Stimulated activated CD4-positive, alpha-beta T cell treated with anti-CD3 and anti-CD28 coated beads, Interleukin-15, amount 100 ng/mL, for 1 hour (primary cell): ENCODE results near the gene RBM33.
"Not testable (repeated sequence)": the region's sequence is repeated elsewhere in the genome, so short reads cannot be mapped to it uniquely, and the experiment has no call there.

Experiments
- DNase-seq, 2 donors: peaks; one replicate each; pipeline ENCODE4 v3.0.0-alpha.2; 2020; ENCODE audit warnings: low read depth in 1 of 2, low spot score in 1 of 2

RBM33 gene

GRCh38 chr7:155644178-155644970 is at the start of gene RBM33:
Gene RBM33, plus strand, starts transcription at chr7:155644661. Its CDS starts 216 bp downstream, at chr7:155644877.
- DNase-seq: peak; percentile 58 to 74

GRCh38 chr7:155594961-155595366 is 49.5 kb upstream of the RBM33 start:
- no peak for DNase-seq

- no peak for DNase-seq
Measured at GRCh38 chr7:155597753-155598140, 46.7 kb upstream of the RBM33 start.

- peak; percentile 55 to 83 for DNase-seq
Measured at GRCh38 chr7:155598810-155599210, 45.7 kb upstream of the RBM33 start.

- DNase-seq: no peak
Measured at GRCh38 chr7:155602156-155602555, 42.3 kb upstream of the RBM33 start.

- DNase-seq: no peak
Measured at GRCh38 chr7:155602750-155603149, 41.7 kb upstream of the RBM33 start.

- no peak for DNase-seq
Measured at GRCh38 chr7:155603205-155603857, 41.1 kb upstream of the RBM33 start.

GRCh38 chr7:155603858-155604503 is 40.5 kb upstream of the RBM33 start:
- DNase-seq: no peak

- DNase-seq: no peak
Measured at GRCh38 chr7:155604504-155604997, 39.9 kb upstream of the RBM33 start.

- DNase-seq: no peak
Measured at GRCh38 chr7:155609185-155609584, 35.3 kb upstream of the RBM33 start.

GRCh38 chr7:155610633-155611193 is 33.7 kb upstream of the RBM33 start:
- DNase-seq: no peak

- no peak for DNase-seq
Measured at GRCh38 chr7:155611808-155612447, 32.5 kb upstream of the RBM33 start.

- no peak for DNase-seq
Measured at GRCh38 chr7:155612658-155613057, 31.8 kb upstream of the RBM33 start.

GRCh38 chr7:155615085-155615484 is 29.4 kb upstream of the RBM33 start:
- not testable (repeated sequence) for DNase-seq

GRCh38 chr7:155618708-155619633 is 25.5 kb upstream of the RBM33 start:
- no peak for DNase-seq

- no peak for DNase-seq
Measured at GRCh38 chr7:155619634-155620271, 24.7 kb upstream of the RBM33 start.

GRCh38 chr7:155620497-155620896 is 24.0 kb upstream of the RBM33 start:
- DNase-seq: no peak

GRCh38 chr7:155621418-155621980 is 23.0 kb upstream of the RBM33 start:
- DNase-seq: no peak

GRCh38 chr7:155624412-155624811 is 20.0 kb upstream of the RBM33 start:
- no peak for DNase-seq
